ENCODE measurements around the gene NNAT.

DNA sequence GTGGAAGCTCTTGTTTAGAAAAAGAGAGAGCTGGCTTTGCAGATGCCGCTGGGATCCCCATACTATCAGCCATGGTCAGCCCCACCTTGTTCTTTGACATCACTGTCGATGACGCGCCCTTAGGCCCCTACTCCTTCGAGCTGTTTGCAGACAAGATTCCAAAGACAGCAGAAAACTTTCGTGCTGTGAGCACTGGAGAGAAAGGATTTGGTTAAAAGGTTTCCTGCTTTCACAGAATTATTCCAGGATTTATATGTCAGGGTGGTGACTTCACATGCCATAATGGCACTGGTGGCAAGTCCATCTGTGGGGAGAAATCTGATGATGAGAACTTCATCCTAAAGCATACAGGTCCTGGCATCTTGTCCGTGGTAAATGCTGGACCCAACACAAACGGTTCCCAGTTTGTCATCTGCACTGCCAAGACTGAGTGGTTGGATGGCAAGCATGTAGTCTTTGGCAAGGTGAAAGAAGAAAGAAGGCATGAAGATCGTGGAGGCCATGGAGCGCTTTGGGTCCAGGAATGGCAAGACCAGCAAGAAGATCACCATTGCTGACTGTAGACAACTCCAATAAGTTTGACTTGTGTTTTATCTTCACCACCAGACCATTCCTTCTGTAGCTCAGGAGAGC, 9.0 kb downstream of the NNAT start:
- TF ChIP-seq, protein P1, sequence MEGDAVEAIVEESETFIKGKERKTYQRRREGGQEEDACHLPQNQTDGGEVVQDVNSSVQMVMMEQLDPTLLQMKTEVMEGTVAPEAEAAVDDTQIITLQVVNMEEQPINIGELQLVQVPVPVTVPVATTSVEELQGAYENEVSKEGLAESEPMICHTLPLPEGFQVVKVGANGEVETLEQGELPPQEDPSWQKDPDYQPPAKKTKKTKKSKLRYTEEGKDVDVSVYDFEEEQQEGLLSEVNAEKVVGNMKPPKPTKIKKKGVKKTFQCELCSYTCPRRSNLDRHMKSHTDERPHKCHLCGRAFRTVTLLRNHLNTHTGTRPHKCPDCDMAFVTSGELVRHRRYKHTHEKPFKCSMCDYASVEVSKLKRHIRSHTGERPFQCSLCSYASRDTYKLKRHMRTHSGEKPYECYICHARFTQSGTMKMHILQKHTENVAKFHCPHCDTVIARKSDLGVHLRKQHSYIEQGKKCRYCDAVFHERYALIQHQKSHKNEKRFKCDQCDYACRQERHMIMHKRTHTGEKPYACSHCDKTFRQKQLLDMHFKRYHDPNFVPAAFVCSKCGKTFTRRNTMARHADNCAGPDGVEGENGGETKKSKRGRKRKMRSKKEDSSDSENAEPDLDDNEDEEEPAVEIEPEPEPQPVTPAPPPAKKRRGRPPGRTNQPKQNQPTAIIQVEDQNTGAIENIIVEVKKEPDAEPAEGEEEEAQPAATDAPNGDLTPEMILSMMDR (conservative IDR thresholded peaks at IDR 0.05; ENCODE audit: low read depth, low read length): no peak
- no peak for TF ChIP-seq EZH2 (IDR thresholded peaks at IDR 0.05; ENCODE audit: borderline replicate concordance, low read depth, low read length, poor library complexity, severe bottlenecking)
